MM.1S (cell line): Measurements from ENCODE around the gene PAK1.

Source experiments
- EZH2 ChIP-seq: fragments of 300-600 bp; sonication (generic); optimal IDR thresholded peaks from 2 replicates; pipeline ENCODE3; 2017; ENCODE audit warnings: low read depth, mild to moderate bottlenecking, antibody characterized with exemption, low read length, mixed read lengths
- EZH2phosphoT487 ChIP-seq: fragments of 300-600 bp; sonication (generic); IDR thresholded peaks from 2 replicates; pipeline ENCODE4 v1.6.1; 2018; ENCODE audit warnings: antibody characterized with exemption, low read length
- TF ChIP-seq, protein P1 (sequence below): fragments of 300-600 bp; sonication (generic); IDR thresholded peaks from 2 replicates; pipeline ENCODE4 v1.5.1; 2016; ENCODE audit warnings: antibody characterized with exemption, low read length, mixed read lengths

GRCh38 chr11:77303328-77303727 is 170.6 kb downstream of the PAK1 start:
- TF ChIP-seq, protein P1, sequence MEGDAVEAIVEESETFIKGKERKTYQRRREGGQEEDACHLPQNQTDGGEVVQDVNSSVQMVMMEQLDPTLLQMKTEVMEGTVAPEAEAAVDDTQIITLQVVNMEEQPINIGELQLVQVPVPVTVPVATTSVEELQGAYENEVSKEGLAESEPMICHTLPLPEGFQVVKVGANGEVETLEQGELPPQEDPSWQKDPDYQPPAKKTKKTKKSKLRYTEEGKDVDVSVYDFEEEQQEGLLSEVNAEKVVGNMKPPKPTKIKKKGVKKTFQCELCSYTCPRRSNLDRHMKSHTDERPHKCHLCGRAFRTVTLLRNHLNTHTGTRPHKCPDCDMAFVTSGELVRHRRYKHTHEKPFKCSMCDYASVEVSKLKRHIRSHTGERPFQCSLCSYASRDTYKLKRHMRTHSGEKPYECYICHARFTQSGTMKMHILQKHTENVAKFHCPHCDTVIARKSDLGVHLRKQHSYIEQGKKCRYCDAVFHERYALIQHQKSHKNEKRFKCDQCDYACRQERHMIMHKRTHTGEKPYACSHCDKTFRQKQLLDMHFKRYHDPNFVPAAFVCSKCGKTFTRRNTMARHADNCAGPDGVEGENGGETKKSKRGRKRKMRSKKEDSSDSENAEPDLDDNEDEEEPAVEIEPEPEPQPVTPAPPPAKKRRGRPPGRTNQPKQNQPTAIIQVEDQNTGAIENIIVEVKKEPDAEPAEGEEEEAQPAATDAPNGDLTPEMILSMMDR: no peak
- TF ChIP-seq EZH2 (no peak), EZH2phosphoT487 (no peak)
